Measurements from ENCODE around the gene RICTOR.
"Not testable (repeated sequence)": the region's sequence is repeated elsewhere in the genome, so short reads cannot be mapped to it uniquely, and the experiment has no call there.

The RICTOR gene

DNA sequence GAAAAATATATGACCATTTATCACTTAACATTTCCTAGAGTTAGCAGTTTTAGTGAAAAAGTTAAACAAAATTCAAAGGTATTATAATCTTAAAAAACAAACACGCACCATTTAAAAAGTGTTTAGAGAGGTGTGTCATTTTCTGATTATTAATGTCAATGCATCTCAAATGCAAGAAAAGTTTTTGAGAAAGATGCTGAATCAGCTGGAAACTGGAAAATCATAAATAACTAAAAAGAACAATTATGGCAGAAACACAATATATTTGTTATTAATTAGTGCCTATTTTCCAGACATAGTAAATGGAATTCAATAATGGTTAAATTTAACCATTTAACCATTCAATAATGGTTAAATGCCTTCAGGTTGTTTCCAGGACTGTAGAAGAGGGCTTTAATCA is 64.9 kb downstream of the RICTOR start:
- no peak for DNase-seq

DNA sequence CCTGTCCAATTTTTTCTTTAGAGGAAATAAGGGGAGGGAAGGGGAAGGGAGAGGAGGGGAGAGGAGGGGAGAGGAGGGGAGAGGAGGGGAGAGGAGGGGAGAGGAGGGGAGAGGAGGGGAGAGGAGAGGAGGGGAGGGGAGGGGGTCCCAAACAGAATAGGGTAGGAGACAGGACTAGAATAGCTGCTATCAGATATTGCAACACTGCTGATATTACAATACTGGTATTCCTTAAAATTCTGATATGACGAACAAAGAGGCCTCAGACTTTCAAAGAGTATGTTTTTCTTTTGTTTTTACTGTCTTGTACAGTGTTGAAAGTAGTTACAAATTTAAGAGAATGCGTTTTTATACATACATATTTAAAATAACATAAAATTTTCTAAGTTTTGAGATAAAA is 67.5 kb downstream of the RICTOR start:
- DNase-seq = no peak

- peak; percentile 34 for DNase-seq
These were observed 68.5 kb downstream of the RICTOR start for GRCh38 chr5:39005566-39006232.

DNA sequence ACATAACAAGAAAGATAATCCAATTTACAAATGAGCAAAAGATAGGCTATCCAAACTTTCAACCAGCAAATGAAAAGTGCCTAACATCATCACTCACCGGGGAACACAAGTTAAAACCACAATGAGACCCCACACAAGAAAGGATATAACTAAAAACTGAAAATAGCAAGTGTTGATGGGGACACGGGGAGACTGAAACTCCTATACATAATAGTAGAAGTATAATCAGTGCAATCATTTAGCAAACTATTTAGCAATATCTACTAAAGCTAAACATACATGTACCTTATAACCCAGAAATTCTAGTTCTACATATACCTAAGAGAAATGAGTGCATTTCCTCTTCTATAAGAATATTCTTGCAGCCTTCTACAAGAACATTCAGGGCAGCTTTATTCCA is 72.5 kb downstream of the RICTOR start:
- DNase-seq = no peak

GRCh38 chr5:38999037-38999436 is 75.2 kb downstream of the RICTOR start:
- DNase-seq = no peak

DNA sequence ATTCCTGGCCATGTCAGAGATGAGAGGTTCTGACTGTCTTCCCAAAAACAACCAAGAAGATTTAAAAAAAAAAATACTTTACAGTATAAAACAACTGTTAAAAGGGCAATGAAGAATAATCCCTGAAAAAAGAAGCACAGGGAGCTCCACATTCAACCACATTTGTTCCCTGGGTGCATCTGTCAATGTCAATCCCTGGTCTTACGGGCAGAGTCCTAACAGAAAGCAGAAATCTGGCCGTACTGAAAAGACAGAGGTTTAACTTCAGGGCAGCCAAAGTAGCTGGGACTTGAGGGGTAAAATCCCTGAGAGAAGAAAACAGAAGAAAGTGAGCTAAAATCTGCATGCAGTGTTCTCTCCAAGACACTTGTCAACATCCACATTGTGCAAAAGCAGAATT is 76.6 kb downstream of the RICTOR start:
- DNase-seq = no peak

- DNase-seq = no peak
These were observed 78.1 kb downstream of the RICTOR start for GRCh38 chr5:38996123-38996522.

DNA sequence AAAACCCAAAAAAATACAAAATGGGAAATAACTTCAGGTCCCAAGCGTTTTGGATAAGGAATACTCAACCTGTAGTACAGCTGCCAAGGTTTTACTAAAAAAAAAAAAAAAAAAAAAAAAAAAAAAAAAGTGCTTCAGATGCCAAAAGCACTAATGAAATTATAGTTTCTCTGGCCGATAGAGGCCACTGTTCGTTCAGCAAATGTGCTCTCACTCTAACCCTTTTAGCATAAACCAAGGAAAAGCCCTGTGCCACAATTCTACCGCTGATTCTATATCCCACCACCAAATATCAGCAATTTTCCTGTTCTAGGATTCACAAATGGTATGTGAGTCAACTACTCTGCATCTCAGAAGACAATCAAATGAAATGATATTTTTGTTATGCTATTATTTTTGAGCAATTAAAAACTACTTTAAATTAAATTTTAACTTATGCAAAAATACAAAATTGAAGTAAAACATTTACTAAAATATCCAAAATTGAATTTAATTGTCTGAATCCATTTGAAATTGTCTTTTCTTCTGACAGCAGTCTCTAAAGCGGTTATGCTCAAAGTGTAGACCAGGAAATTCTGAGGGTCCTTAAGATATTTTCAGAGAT is 79.8 kb downstream of the RICTOR start:
- peak; percentile 55 for DNase-seq

DNA sequence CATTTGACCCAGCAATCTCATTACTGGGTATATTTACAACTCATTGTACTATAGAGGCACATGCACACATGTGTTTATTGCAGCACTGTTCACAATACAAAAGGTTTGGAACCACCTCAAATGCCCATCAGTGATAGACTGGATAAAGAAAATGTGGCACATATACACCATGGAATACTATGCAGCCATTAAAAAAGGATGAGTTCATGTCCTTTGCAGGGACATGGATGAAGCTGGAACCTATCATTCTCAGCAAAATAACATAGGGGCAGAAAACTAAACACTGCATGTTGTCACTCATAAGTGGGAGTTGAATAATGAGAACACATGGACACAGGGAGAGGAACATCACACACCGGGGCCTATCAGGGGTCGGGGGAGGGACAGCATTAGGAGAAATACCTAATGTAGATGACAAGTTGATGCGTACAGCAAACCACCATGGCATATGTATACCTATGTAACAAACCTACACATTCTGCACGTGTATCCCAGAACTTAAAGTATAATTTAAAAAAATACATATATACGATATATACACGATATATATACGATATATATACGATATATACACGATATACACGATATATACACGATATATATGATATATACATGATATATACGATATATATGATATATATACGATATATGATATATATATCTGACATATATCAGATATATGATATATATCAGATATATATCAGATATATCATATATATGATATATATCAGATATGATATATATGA is 84.1 kb downstream of the RICTOR start:
- DNase-seq = not testable (repeated sequence)

DNA sequence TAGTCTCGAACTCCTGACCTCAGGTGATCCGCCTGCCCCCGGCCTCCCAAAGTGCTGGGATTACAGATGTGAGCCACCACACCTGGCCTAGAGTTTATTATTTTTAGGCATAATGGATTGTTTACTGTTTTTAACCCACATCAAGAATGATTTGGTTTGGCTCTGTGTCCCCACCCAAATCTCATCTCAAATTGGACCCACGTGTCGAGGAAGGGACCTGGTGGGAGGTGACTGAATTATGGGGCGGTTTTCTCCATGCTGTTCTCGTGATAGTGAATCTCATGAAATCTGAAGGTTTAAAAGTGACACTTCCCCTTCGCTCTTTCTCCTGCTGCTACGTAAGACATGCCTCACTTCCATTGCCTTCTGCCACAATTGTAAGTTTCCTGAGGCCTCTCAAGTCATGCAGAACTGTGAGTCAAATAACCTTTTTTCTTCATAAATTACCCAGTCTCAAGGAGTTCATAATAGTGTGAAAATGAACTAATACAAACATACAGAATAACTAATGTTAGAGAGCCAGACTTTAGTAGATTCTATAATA is 88.2 kb downstream of the RICTOR start:
- no peak for DNase-seq

- no peak for DNase-seq
These were observed 94.7 kb downstream of the RICTOR start for GRCh38 chr5:38979535-38979934.

GRCh38 chr5:38978036-38978435 is 96.2 kb downstream of the RICTOR start:
- no peak for DNase-seq

DNA sequence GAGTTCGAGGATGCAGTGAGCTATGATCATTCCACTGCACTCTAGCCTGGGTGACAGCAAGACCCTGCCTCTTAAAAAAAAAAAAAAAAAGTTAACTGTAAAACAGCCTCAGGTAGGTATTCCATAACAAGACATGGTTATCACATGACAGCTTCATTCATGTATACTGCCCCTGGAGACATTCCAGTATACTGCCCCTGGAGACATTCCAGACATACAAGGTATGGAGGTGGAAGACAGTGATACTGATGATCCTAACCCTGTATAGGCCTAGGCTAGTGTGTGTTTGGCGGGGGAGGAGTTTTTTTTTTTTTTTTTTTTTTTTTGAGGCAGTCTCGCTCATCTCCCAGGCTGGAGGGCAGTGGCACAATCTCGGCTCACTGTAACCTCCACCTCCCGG is 105.5 kb downstream of the RICTOR start:
- DNase-seq = no peak

- DNase-seq = no peak
These were observed 112.5 kb downstream of the RICTOR start for GRCh38 chr5:38961691-38962090.

GRCh38 chr5:38953426-38954012 is 120.7 kb downstream of the RICTOR start:
- no peak for DNase-seq

- DNase-seq = no peak
These were observed 125.7 kb downstream of the RICTOR start for GRCh38 chr5:38948501-38948900.

DNA sequence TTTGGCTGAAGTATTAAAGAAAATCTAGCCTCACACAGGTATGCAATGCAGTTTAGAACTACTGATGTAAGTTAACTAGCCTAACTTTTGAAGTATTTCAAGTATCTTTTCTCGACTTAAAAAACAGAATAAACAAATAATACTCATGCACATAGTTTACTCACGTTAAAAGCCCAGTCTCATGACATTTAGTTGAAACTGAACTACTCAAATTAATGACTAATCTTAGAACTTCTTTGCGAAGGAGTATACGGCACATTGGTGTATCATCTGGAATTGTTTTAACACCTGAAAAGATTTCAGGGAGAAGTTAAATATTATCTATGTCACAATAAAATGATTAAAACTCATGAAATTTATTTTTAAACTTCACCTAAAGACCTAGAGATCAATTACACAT is 129.9 kb downstream of the RICTOR start:
- DNase-seq = no peak

GRCh38 chr5:38941912-38942311 is 132.3 kb downstream of the RICTOR start:
- DNase-seq = no peak

- DNase-seq = no peak
These were observed 133.9 kb downstream of the RICTOR start for GRCh38 chr5:38940230-38940858.

GRCh38 chr5:38938973-38939372 is 135.2 kb downstream of the RICTOR start:
- DNase-seq = no peak

- no peak for DNase-seq
These were observed 135.8 kb downstream of the RICTOR start for GRCh38 chr5:38938424-38938823.

- no peak for DNase-seq
These were observed 137.9 kb downstream of the RICTOR start for GRCh38 chr5:38936269-38936668.

DNA sequence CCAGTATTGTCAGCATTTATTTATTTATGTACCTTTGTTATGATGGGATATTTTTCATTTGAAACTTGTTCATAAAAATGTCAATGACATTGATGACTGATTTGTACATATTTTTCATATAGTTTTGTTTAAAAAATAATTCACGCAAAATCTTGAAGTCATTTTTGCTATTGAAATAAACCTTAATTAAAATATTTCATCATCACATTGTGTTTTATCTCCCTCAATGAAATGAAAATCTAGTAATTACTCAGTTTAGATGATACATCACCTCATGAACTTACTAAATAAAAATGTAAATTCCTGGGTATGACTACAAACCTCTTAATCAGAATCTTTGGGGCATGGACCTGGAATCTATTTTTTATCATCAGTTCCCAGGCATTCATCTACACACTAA is 138.8 kb downstream of the RICTOR start:
- DNase-seq = no peak

Data from CD4-positive, alpha-beta T cell treated with Interleukin-12 subunit alpha and Interleukin-12 subunit beta, for 1 hour (primary cell).